Measurements from ENCODE around the gene TTLL13. TPM values are rescaled to one million over a fixed set of nuclear protein-coding genes. Genes with fewer than 3 reads are reported as not detected.

TTLL13 gene
- total and polyA plus RNA-seq, 9 of the 15 experiments (the other 6 are each of a cell fraction or from before 2014, with no cell fraction given) = 0.05 to 0.24 (median 0.11) TPM; not detected in 1

- TF ChIP-seq MYBL2 (IDR thresholded peaks at IDR 0.05; ENCODE audit: low read depth) (no peak), MYBL2 (CRISPR knock-in tag; IDR thresholded peaks at IDR 0.05; ENCODE audit: borderline replicate concordance) (no peak), RBM34 (IDR thresholded peaks at IDR 0.05; ENCODE audit: borderline replicate concordance, insufficient read depth, low read length) (no peak), ZC3H11A (IDR thresholded peaks at IDR 0.05; ENCODE audit: low read depth, low read length) (peak; percentile 55; the same call in 1 of the 2 replicates), PHF21A (IDR thresholded peaks at IDR 0.05; ENCODE audit: borderline replicate concordance, low read depth) (no peak), ZNF740 (CRISPR knock-in tag; IDR thresholded peaks at IDR 0.05) (peak; percentile 91), ZNF740 (tag; IDR thresholded peaks at IDR 0.05) (peak in 1 of 2 experiments; percentile 76; a peak in 1 of 4 replicates), HMG20A (CRISPR knock-in tag; conservative IDR thresholded peaks at IDR 0.05) (no peak), SMAD2 (IDR thresholded peaks at IDR 0.05; ENCODE audit: low read depth, low read length) (no peak), DMBX1 (CRISPR knock-in tag; IDR thresholded peaks at IDR 0.05; ENCODE audit: borderline replicate concordance) (no peak), HDAC3 (IDR thresholded peaks at IDR 0.05; ENCODE audit: borderline replicate concordance, partially characterized antibody) (no peak), ELF1 (tag; IDR thresholded peaks at IDR 0.05) (no peak), FOSL1 (tag; conservative IDR thresholded peaks at IDR 0.05) (no peak), KLF1 (tag; IDR thresholded peaks at IDR 0.05) (no peak), MXI1 (IDR thresholded peaks at IDR 0.05; ENCODE audit: low read depth, low read length) (no peak), ZNF830 (CRISPR knock-in tag; IDR thresholded peaks at IDR 0.05) (no peak), CC2D1A (IDR thresholded peaks at IDR 0.05) (peak; percentile 68), MEIS2 (IDR thresholded peaks at IDR 0.05; ENCODE audit: partially characterized antibody) (no peak), ZNF12 (CRISPR knock-in tag; IDR thresholded peaks at IDR 0.05) (no peak), ZNF253 (CRISPR knock-in tag; conservative IDR thresholded peaks at IDR 0.05) (no peak), SMC3 (conservative IDR thresholded peaks at IDR 0.05; ENCODE audit: insufficient read depth, low read depth, low read length) (peak; percentile 65; the same call in 1 of the 2 replicates), STAG1 (CRISPR knock-in tag; IDR thresholded peaks at IDR 0.05; ENCODE audit: borderline replicate concordance) (no peak)
- TF ChIP-seq, protein P1, sequence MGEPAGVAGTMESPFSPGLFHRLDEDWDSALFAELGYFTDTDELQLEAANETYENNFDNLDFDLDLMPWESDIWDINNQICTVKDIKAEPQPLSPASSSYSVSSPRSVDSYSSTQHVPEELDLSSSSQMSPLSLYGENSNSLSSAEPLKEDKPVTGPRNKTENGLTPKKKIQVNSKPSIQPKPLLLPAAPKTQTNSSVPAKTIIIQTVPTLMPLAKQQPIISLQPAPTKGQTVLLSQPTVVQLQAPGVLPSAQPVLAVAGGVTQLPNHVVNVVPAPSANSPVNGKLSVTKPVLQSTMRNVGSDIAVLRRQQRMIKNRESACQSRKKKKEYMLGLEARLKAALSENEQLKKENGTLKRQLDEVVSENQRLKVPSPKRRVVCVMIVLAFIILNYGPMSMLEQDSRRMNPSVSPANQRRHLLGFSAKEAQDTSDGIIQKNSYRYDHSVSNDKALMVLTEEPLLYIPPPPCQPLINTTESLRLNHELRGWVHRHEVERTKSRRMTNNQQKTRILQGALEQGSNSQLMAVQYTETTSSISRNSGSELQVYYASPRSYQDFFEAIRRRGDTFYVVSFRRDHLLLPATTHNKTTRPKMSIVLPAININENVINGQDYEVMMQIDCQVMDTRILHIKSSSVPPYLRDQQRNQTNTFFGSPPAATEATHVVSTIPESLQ (CRISPR knock-in tag; IDR thresholded peaks at IDR 0.05) = no peak
- TF ChIP-seq, protein P2, sequence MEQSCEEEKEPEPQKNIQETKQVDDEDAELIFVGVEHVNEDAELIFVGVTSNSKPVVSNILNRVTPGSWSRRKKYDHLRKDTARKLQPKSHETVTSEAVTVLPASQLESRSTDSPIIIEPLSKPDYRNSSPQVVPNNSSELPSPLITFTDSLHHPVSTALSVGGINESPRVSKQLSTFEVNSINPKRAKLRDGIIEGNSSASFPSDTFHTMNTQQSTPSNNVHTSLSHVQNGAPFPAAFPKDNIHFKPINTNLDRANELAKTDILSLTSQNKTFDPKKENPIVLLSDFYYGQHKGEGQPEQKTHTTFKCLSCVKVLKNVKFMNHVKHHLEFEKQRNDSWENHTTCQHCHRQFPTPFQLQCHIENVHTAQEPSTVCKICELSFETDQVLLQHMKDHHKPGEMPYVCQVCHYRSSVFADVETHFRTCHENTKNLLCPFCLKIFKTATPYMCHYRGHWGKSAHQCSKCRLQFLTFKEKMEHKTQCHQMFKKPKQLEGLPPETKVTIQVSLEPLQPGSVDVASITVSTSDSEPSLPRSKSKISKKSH (CRISPR knock-in tag; IDR thresholded peaks at IDR 0.05) = no peak
- TF ChIP-seq, protein P3, sequence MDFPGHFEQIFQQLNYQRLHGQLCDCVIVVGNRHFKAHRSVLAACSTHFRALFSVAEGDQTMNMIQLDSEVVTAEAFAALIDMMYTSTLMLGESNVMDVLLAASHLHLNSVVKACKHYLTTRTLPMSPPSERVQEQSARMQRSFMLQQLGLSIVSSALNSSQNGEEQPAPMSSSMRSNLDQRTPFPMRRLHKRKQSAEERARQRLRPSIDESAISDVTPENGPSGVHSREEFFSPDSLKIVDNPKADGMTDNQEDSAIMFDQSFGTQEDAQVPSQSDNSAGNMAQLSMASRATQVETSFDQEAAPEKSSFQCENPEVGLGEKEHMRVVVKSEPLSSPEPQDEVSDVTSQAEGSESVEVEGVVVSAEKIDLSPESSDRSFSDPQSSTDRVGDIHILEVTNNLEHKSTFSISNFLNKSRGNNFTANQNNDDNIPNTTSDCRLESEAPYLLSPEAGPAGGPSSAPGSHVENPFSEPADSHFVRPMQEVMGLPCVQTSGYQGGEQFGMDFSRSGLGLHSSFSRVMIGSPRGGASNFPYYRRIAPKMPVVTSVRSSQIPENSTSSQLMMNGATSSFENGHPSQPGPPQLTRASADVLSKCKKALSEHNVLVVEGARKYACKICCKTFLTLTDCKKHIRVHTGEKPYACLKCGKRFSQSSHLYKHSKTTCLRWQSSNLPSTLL (IDR thresholded peaks at IDR 0.05) = no peak
Observed at GRCh38 chr15:90286678-90287077, 37.3 kb downstream of the TTLL13 start (continued).

All from K562 (cell line).